H1 (cell line): ENCODE results near the gene IL2RA. TPM values are rescaled to one million over a fixed set of nuclear protein-coding genes. Genes with fewer than 3 reads are reported as not detected.

Experiments used
- CTBP2 ChIP-seq: IDR thresholded peaks from 2 replicates; pipeline ENCODE4 v1.7.0; 2011; ENCODE audit warnings: borderline replicate concordance, mild to moderate bottlenecking, moderate library complexity, mixed read lengths, low read length; ENCODE audit not compliant: insufficient read depth, insufficient read length
- CTCF ChIP-seq, 3 experiments: IDR thresholded peaks; 1 replicate in 2 of 3; 2 replicates in 1 of 3; pipeline versions ENCODE4 v1.5.1 to v1.6.1; 2011; ENCODE audit warnings: low read length in 3 of 3, mild to moderate bottlenecking in 3 of 3, inconsistent platforms in 2 of 3, low read depth in 1 of 3, moderate library complexity in 1 of 3; ENCODE audit not compliant: insufficient read depth in 1 of 3; ENCODE audit errors: control extremely low read depth in 1 of 3
- NANOG ChIP-seq: IDR thresholded peaks from 2 replicates; pipeline ENCODE4 v1.6.1; 2011; ENCODE audit warnings: low read length, low read depth, mild to moderate bottlenecking, inconsistent platforms; ENCODE audit not compliant: insufficient read depth, poor library complexity, severe bottlenecking
- RBBP5 ChIP-seq: IDR thresholded peaks from 2 replicates; pipeline ENCODE4 v1.7.1; 2012; ENCODE audit warnings: low read depth, mild to moderate bottlenecking, inconsistent platforms, low read length, moderate library complexity, borderline replicate concordance
- SIN3A ChIP-seq, 2 experiments: IDR thresholded peaks in 1 of 2; conservative IDR thresholded peaks in 1 of 2; 2 replicates each; pipeline ENCODE4 v1.6.1; 2011 to 2012; ENCODE audit warnings: low read length in 2 of 2, improper control_type of control experiment in 1 of 2, low read depth in 1 of 2, mild to moderate bottlenecking in 1 of 2
- SIX5 ChIP-seq: IDR thresholded peaks from 2 replicates; pipeline ENCODE4 v1.6.1; 2011; ENCODE audit warnings: mild to moderate bottlenecking, low read depth, low read length
- SP4 ChIP-seq: IDR thresholded peaks from 2 replicates; pipeline ENCODE4 v1.6.1; 2012; ENCODE audit warnings: low read length, inconsistent platforms
- TAF1 ChIP-seq: IDR thresholded peaks from 2 replicates; pipeline ENCODE4 v1.6.1; 2011; ENCODE audit warnings: mild to moderate bottlenecking, low read depth, low read length
- TBP ChIP-seq: IDR thresholded peaks from 2 replicates; pipeline ENCODE4 v1.6.1; 2011; ENCODE audit warnings: low read depth, low read length, improper control_type of control experiment
- polyA plus RNA-seq, 7 experiments: library from polyadenylated mRNA; depleted of rRNA in 3 of 7; stranded (reverse) in 5 of 7; unstranded in 2 of 7; fragments of >200 nt in 5 of 7; fragments of 200-250 nt in 2 of 7; gene quantifications; 1 replicate in 5 of 7; 2 replicates in 1 of 7; 4 replicates in 1 of 7; pipeline versions ENCODE4 v1.2.1 to v1.2.3, GENCODE V29; 2011 to 2013; ENCODE audit warnings: missing spikeins in 2 of 7, mixed read lengths in 2 of 7
- total RNA-seq: library from RNA; stranded (reverse); fragmentation: NEBNext Ultra II Directional; extraction: Animal tissue kit (Norgen Biotek cat#: 25700); gene quantifications from 2 replicates; pipeline ENCODE4 v1.2.1, GENCODE V29; 2021
- TF ChIP-seq, protein P1 (sequence below): IDR thresholded peaks from 2 replicates; pipeline ENCODE4 v1.6.1; 2012; ENCODE audit warnings: low read length, inconsistent platforms
- TF ChIP-seq, protein P2 (sequence below): IDR thresholded peaks from 2 replicates; pipeline ENCODE4 v1.6.1; 2012; ENCODE audit warnings: inconsistent platforms

IL2RA gene
- total and polyA plus RNA-seq, 2 of the 8 experiments (the other 6 are each of a cell fraction or from before 2014, with no cell fraction given) = not detected

DNA sequence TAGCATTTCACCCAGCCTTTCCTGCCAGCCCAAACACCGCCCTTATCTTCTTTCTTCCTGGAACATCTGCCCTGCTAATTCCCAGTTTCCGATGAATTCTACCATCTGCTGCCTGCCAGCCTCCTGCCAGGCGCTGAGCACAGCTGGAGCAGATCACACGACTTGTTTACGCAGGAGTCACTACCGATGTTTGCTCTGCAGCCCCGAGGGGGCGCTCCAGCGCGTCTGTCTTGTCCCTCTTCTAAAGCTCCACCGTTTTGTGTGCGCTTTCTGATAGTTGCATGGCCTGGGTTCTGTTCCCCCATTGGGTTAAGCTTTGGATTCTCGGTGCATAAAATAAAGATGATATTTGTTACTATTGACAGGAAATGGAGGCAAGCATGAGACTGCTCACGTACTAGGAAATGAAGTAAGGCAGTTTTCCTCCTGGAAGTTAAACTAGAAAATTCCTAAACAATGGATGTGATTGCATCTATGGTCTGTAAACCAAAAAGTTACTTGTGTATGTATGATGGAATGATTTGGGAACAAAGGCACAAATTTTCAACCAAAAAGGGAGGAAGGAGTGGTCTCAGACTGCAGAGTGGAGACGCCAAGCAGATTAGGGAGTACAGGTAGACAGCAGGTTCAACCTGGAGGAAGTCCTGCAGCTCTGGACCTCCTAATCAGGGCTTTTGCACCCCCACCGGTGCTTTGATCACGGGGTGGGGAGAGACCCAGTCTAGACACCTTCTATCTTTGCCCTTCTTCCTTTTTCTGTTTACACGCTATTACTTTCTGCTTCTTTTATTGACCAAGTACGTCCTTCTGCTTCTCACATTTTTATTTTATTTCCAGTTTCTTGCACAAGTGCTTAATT is 24.4 kb upstream of the IL2RA start (continued):
- TF ChIP-seq, protein P1, sequence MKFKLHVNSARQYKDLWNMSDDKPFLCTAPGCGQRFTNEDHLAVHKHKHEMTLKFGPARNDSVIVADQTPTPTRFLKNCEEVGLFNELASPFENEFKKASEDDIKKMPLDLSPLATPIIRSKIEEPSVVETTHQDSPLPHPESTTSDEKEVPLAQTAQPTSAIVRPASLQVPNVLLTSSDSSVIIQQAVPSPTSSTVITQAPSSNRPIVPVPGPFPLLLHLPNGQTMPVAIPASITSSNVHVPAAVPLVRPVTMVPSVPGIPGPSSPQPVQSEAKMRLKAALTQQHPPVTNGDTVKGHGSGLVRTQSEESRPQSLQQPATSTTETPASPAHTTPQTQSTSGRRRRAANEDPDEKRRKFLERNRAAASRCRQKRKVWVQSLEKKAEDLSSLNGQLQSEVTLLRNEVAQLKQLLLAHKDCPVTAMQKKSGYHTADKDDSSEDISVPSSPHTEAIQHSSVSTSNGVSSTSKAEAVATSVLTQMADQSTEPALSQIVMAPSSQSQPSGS = 0 out of 2 replicates have a peak, but pooled peaks have one; percentile 48
- TF ChIP-seq TBP = no peak
- TF ChIP-seq, protein P2, sequence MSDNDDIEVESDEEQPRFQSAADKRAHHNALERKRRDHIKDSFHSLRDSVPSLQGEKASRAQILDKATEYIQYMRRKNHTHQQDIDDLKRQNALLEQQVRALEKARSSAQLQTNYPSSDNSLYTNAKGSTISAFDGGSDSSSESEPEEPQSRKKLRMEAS = peak; percentile 69
- TF ChIP-seq CTCF (IDR thresholded peaks at IDR 0.05; ENCODE audit: control extremely low read depth in 1 of 3, insufficient read depth in 1 of 3, low read depth in 1 of 3, low read length in 3 of 3) = peak; percentile 87 to 94 (median 94)
- TF ChIP-seq SIN3A (conservative IDR thresholded peaks at IDR 0.05 in 1 of 2, IDR thresholded peaks at IDR 0.05 in 1 of 2; ENCODE audit: low read depth in 1 of 2, low read length in 2 of 2) = peak in 1 of 2 experiments; percentile 82; a peak in 2 of 4 replicates
- no peak for TF ChIP-seq SP4
- TF ChIP-seq NANOG = peak; percentile 17
- 0 out of 2 replicates have a peak, but pooled peaks have one; percentile 18 for TF ChIP-seq TAF1
- 0 out of 2 replicates have a peak, but pooled peaks have one; percentile 42 for TF ChIP-seq RBBP5
- no peak for TF ChIP-seq SIX5
- peak; percentile 43 for TF ChIP-seq CTBP2
